Fibroblast of skin of scalp (primary cell): Measurements from ENCODE around the gene DCTN2.
"Not testable (repeated sequence)": the region's sequence is repeated elsewhere in the genome, so short reads cannot be mapped to it uniquely, and the experiment has no call there.

Source experiments
- DNase-seq: peaks from one replicate; pipeline ENCODE4 v3.0.0-alpha.2; 2013

The DCTN2 gene

DNA sequence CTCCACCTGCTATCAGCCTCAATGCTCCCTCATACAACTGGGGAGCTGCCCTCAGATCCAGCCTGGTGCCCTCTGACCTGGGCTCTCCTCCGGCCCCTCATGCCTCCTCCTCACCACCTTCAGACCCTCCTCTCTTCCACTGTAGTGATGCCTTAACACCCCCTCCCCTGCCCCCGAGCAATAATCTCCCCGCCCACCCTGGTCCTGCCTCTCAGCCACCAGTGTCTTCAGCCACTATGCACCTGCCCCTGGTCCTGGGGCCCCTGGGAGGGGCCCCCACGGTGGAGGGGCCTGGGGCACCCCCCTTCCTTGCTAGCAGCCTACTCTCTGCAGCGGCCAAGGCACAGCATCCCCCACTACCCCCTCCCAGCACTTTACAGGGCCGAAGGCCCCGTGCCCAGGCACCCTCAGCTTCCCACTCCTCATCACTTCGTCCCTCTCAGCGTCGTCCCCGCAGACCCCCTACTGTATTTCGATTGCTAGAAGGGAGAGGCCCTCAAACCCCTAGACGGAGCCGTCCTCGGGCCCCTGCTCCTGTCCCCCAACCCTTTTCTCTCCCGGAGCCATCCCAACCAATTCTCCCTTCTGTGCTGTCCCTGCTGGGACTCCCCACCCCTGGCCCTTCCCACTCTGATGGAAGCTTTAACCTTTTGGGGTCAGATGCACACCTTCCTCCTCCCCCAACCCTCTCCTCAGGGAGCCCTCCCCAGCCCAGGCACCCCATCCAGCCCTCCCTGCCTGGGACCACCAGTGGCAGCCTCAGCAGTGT, 21.2 kb downstream of the DCTN2 start:
- DNase-seq = no peak

DNA sequence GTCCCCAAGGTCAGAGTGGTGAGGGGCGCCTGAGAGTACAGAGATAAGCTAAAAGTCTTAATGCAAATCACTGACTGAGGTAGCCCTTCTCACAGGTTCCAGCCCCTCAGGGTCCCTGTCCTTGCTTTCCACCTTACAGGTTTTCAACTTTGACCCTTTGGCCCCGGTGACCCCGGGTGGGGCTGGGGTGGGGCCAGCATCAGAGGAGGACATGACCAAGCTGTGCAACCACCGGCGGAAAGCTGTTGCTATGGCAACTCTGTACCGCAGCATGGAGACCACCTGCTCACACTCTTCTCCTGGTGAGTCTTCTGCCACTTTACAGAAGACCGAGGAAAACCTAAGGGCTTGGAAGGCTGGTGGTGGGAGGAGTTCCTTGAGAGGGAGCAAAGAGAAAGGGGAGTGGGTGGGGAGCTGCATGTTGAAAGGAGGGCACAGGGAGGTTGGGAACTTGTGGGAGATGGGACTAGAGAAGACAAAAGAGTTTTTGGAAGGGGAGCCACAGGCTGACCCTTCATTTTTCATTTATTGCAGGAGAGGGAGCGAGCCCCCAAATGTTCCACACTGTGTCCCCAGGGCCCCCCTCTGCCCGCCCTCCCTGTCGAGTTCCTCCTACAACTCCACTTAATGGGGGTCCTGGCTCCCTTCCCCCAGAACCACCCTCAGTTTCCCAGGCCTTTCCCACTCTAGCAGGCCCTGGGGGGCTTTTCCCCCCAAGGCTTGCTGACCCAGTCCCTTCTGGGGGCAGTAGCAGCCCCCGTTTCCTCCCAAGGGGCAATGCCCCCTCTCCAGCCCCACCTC, 22.0 kb downstream of the DCTN2 start:
- DNase-seq = no peak

DNA sequence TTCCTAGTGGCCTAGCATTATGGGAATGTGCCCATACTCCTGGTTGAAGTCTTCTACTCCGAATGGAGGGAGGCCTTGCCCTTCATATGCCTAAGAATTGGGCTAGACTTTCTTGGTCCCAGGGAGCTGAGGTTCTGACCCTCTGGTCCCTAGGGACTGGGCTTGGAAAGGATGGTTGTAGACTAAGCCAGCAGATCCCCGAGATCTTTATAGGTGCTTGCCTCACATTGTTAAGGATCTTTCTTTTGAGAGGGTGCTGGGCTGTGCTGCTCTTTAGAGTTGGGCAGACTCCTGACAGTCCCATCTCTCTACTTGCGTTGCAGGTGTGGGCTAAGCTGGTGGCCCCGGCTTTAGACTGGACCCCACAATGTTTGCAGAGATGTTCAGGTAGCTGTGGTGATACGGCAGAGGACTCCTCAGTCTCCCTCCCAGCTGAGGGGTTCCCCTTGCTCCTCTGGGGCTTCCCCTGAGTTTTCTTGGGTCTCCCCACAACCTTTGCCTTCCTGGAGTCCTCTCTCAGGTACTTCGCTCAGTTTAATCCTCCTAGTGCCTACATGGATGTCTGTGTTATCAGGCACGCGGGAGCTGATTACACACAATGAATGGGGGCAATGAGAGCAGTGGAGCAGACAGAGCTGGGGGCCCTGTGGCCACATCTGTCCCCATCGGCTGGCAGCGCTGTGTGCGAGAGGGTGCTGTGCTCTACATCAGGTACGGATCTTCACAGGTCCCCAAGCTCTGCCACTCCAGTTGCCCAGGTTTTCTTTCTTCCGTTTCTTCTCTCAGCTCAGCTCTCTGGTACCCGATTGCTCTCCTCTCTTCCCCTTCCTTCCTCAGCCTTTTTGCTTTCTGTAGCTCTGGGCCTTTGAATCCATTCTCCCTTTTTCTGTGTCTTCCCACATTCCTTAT, 23.0 kb downstream of the DCTN2 start:
- DNase-seq = no peak

DNA sequence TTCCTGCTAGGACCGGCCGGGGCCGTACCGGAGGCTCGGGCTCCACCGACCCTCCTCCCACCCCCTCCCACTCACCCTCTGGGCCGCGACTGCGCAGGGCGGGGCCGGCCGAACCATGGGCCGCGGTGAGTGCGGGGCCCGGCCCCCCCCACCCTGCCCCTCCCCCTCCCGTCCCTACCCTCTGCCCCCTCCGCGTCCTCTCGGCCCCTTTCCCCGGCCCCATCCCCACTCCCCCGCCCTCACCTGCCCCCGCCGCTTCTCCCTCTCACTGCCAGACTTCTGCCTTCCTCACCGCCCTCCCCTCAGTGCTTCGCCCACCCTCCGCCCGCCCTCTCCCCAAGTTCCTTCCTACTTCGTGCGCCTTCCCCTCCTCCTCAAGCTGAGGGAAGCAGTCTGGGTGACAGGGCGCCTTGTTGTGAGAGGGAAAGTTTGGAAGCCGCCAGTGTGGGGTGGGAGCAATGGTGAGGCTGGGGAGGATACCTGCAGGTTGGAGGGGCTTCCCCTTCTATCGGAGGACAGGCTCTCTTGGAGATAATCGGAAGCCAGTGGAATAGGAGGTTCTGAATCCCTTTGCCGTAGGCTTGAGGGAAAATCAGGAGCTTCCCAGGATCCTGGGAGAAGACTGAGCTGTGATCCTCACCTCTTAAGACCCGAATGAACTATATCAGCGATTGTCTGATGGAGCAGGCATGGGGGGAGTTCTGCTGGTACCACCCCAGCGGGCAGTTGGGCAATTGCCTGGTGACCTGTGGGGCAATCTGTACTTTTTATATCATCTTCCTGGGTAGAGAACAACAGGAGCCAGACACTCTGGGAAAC, 23.9 kb downstream of the DCTN2 start:
- DNase-seq = peak; percentile 59

DNA sequence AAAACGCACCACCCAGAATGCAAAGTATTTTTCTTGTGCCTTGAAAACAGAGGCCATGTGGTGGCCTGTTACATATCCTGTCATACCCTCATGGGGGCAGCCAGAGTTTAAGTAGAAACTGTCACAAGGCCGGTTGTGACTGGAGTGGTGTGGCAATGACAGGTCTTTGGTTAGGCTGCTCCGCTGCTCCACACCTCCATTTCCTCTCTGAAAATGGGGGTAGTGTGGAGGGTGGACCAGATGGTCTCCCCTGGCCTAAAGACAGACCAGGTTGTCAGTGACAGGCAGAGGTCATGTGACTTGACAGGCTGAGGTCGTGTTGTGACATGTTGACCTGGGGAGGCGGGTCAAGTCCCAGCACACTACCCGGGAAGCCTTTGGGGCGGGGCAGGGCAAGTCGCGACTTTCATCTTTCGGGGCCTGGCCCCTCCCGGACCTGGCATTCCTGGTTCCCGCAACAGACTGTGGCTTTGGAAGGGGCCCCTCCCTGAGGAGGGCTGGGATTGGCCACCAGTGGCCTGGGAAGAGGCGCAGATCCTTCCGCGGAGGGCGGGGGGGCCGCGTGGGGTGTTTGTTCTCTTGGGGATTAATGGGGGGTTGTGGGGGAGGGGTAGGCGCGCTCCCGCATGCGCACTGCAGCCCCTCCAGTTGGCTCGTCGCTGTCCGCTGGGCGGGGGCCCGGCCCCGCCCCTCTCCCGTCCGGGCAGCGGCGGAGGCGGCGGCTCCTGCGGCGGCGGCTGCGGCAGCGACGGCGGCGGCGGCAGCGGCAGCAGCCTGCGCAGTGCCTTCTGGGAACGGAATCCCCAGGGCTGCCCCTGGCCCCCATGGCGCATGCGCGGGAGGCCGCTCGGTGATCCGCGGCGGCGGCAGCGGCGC, 24.7 kb downstream of the DCTN2 start, which contains the start of gene MBD6:
Gene MBD6 (plus strand): TSS at position 814 of the 876 bp plus-strand sequence. CDS start 1,480 bp downstream, outside the sequence.
- DNase-seq = peak; percentile 97

DNA sequence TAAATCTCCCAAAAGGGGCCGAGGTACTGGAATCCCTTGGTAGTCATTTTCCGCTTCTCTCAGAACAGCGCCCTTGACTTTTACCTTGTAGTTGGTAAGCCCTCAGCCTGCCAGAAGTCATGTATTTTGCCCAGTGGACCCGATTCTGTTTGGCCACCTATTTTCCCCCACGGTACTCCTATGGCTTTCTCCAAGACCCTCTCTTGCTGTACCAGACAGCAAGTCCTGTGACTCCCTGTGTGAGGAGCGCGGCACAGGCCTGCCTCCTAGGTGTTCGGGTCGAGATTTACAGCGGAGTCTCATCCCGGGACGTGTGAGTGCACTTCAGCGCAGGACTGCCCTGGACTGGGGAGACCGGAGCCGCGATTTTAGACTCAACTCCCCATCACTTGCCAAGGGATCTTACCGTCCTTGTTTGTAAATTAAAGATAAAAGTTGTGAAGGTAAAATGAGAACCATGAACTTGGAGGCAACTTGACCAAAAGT, 25.4 kb downstream of the DCTN2 start:
- DNase-seq = peak; percentile 70

DNA sequence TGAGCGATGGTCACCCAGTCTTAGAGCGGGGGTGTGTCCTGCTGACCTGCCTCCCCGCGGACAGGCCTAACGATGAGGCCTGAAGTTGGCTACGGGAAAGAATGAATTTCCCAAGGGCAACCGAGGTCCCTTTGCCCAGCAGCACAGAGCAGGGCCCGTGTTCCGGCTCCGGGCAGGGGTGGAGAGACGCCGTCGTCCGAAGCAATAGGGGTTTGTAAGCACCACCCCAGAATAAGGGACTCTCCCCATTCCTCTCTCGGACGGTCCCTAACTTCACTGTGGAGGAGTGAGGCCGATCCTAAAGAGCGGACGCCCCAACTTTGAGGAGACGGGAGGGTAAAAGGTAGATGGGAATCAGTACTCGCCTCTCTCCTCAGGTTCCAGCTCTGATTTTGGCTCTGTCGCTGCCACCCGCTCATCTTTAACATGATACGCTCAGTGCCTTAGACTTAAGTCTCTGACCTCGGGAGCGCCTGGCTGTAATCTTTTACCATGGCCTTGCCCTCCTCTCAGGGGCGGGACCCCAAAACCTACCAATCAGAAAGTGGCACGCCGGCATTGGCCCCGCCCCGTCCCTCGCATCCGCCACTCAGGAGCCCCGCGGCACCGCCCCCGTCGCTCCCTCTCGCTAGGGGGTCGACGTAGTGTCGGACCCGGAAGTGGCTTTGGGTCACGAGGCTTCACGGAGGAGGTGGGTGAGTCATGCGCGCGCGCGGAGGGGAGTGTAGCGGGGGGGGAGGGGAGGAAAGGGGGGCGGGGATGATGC, 26.8 kb downstream of the DCTN2 start, which contains the start of gene DDIT3:
Gene DDIT3 (minus strand): TSS at position 462 of the 766 bp plus-strand sequence. CDS start 3,108 bp downstream, outside the sequence.
- DNase-seq = peak; percentile 99

DNA sequence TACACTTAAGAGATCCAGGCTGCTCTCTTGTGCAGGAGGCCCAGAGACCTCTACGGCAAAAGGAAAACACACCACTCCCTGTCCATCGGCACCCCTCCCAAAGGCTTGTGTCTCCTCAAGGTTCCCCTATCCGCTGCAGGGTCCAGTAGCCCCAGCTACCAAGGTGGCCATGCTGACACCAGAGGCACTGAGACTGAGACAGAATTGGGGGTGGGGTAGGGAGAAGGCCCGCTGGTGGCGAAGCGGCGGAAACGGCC, 27.3 kb downstream of the DCTN2 start:
- DNase-seq = no peak

DNA sequence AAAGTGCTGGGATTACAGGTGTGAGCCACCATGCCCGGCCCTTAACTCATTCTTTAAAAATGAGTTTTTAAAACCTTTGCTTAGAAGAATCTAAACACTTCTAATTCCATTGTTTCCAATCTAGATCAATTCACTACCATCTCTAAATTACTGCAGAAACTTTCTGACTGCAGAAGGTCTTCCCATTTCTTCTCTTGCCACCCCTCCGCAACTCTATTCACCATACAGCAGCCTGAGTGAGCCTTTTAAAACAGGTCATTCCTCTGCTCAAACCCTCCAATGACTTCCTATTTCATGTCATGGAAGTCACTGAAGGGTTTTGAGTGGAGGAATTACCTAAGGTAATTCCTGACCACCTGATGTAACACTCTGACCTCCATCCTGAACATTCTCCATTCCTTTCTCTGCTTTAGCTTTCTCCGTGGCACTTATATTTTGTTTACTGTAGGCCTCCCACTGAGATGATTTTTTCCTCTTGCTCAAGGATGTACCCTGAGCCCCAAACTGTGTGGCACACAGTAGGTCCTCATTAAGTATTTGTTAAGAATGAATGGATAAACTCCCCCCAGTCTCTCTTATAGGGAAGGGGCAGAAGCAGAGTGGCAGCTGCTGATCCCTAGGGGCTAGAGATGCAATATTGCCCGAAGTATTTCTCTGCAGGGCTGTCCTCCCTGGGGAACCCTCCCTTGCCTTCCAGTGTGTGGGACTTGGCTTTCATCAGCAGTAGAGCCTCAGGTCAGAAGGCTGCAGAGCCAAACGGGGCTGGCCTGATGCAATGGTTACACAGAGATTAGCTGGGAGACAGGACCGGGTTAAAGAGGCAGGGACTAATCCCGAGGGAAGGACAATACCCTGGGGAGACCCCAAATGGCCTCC, 27.8 kb downstream of the DCTN2 start:
- DNase-seq = peak; percentile 74

DNA sequence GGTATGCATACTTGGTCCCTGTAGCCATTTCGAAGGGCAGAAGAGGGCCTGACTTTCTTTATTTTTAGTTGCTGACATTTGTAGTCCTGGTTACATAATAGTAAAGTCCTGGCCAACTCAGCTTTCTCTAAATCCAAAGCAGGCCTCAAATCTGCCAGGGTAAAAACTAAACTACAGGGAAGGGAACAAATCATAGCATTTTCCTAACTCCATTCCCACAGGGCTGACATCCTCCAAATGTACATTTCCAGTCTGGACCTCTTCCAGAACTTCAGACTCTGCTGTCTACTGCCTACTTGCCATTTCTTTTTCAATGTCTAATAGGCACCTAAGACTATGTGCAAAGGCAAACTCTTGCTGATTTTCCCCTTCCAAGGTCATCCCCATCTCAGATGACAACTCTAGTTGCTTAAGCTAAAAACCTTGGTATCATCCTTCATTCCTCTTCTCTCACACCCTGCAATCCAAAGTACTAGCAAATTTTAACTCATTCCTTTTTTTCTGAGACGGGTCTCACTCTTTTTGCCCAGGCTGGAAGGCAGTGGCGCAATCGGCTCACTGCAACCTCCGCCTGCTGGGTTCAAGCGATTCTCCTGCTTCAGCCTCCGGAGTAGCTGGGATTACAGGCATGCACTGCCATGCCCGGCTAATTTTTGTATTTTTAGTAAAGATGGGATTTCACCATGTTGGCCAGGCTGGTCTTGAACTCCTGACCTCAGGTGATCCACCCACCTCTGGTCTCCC, 28.6 kb downstream of the DCTN2 start:
- DNase-seq = no peak

DNA sequence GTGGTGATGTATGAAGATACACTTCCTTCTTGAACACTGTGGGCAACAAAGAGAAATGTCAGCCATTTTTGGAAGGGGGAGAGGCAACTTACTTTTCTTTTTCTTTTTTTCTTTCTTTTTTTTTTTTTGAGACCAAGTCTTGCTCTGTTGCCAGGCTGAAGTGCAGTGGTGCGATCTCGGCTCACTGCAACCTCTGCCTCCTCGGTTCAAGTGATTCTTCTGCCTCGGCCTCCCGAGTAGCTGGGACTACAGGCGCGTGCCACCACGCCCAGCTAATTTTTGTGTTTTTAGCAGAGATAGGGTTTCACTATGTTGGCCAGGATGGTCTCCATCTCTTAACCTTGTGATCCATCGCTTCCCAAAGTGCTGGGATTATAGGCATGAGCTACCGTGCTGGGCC, 29.3 kb downstream of the DCTN2 start:
- DNase-seq = not testable (repeated sequence)

DNA sequence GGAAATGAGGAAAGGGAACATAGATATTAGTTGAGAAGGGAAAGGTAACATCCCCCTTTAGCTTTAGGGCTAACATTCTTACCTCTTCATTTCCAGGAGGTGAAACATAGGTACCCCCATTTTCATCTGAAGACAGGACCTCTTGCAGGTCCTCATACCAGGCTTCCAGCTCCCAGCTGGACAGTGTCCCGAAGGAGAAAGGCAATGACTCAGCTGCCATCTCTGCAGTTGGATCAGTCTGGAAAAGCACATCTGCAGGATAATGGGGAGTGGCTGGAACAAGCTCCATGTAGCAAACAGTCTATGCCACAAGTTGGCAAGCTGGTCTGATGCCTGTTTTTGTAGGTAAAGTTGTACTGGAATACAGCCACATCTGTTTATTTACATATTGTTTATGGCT, 29.8 kb downstream of the DCTN2 start:
- peak; percentile 61 for DNase-seq

DNA sequence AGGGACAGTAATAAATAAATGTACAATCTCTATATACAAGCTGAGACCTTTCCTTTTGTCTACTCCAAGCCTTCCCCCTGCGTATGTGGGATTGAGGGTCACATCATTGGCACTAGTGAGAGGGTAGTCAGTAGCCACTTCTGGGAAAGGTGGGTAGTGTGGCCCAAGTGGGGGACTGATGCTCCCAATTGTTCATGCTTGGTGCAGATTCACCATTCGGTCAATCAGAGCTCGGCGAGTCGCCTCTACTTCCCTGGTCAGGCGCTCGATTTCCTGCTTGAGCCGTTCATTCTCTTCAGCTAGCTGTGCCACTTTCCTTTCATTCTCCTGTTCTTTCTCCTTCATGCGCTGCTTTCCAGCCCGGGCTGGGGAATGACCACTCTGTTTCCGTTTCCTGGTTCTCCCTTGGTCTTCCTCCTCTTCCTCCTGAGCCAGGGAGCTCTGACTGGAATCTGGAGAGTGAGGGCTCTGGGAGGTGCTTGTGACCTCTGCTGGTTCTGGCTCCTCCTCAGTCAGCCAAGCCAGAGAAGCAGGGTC, 30.3 kb downstream of the DCTN2 start:
- DNase-seq = no peak

DNA sequence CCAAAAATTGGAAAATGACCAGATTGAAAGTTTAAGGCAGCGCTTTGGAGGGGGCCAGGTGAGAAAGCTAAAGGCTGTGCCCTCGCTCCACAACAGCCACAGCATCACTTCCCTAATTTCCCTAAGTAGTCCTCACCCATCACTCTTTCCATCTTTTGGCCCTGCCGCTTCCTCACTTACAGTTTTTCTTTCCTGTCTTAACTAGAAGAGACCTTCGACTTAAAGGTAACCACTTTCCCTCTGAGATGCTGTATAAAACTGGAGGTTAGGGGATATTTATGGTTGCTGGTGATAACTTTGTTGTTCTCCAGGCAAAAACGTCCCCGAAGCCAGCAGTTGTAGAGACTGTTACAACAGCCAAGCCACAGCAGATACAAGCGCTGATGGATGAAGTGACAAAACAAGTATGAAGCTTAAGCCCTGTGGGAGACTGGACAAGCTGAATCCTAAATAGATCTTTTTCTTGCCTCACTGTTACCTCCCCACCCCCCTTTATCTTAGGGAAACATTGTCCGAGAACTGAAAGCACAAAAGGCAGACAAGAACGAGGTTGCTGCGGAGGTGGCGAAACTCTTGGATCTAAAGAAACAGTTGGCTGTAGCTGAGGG, 31.0 kb downstream of the DCTN2 start:
- no peak for DNase-seq

DNA sequence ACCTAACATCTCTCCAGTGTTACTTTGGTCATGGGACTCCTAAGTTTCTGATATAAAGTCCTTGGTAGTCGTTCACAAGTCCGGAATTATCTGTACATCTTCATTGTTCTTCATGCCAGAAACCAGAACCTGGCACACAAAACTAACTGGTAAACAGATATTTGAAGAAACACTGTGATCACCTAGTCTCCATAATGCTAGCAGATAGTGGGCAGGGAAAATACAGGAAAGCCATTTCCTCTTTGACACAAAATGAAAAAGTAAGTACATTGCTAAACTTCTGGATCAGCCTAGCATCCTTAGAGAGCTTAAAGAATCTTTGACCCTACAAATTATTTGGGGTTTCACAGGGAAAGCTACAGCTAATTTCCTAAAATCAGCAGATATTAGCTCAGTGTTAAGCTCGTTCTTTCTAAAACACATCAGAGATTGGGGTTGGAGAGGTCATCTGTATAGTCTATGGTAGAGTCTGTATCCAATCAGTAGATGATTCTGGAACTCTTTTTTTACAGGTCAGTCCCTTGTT, 31.5 kb downstream of the DCTN2 start:
- DNase-seq = no peak

DNA sequence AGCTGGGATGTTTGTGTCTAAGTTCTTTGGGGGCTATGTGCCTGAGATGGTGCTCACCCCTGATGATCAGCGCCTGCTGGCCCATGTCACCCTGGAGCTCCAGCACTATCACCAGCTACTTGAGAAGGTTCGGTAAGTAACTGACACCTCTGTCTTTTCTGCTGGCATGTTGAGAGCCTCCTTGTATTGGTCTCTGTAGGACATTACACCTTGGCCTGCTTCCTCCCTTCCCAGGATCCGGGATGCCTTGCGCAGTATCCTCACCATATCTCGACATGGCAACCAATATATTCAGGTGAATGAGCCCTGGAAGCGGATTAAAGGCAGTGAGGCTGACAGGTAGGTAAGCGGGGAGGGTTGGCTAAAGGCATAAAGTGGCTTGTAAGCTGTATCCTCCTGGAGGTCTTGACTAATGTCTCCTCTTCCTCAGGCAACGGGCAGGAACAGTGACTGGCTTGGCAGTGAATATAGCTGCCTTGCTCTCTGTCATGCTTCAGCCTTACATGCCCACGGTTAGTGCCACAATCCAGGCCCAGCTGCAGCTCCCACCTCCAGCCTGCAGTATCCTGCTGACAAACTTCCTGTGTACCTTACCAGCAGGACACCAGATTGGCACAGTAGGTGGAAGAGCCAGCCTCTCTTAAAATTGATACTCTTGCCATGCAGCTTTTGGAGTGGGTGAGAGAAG, 32.1 kb downstream of the DCTN2 start:
- no peak for DNase-seq

DNA sequence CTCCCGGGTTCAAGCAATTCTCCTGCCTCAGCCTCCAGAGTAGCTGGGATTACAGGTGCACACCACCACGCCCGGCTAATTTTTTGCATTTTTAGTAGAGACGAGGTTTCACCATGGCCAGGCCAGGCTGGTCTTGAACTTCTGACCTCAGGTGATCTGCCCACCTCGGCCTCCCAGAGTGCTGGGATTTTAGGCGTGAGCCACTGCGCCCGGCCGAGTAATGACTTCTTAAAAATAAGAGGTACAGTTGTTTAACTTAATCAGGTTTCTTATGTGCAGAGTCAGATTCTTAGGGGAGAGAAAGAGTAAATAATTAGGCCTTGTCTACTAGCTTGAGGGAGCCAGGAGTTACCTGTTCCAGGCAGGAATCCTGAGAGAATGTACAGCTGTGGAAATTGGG, 32.7 kb downstream of the DCTN2 start:
- not testable (repeated sequence) for DNase-seq
